Adrenal gland (tissue), 12 donors: ENCODE data around the gene QSOX2. TPM values are rescaled to one million over a fixed set of nuclear protein-coding genes. Genes with fewer than 3 reads are reported as not detected.

ENCODE experiments used
- DNase-seq, 7 donors: peaks; one replicate each; pipeline ENCODE4 v3.0.0-alpha.2; 2019 to 2020
- H3K27ac ChIP-seq, 5 donors: fragments of 200-600 bp; sonication (generic) in 4 of 5; 1 replicate in 3 of 5; 2 replicates in 2 of 5; pipeline versions ENCODE4 v1.5.1 to v1.8.0; 2016 to 2020; ENCODE audit warnings: mild to moderate bottlenecking in 1 of 5
- H3K27me3 ChIP-seq: fragments of 200-600 bp; 2 replicates; pipeline ENCODE4 v1.8.0; 2021
- H3K36me3 ChIP-seq, 2 donors: fragments of 200-600 bp; replicated peaks in 1 of 2; 1 replicate in 1 of 2; 2 replicates in 1 of 2; pipeline versions ENCODE4 v1.5.1 to v1.8.0; 2018 to 2022
- H3K4me1 ChIP-seq, 2 donors: fragments of 200-600 bp; replicated peaks in 1 of 2; 1 replicate in 1 of 2; 2 replicates in 1 of 2; pipeline versions ENCODE4 v1.5.1 to v1.8.0; 2018 to 2021
- H3K4me3 ChIP-seq, 4 donors: fragments of 200-600 bp; sonication (generic) in 3 of 4; one replicate each; pipeline ENCODE4 v1.5.1; 2016 to 2018
- H3K9me3 ChIP-seq, 3 donors: fragments of 200-600 bp; sonication (generic) in 1 of 3; replicated peaks in 1 of 3; 1 replicate in 2 of 3; 2 replicates in 1 of 3; pipeline versions ENCODE4 v1.5.1 to v1.8.0; 2016 to 2021
- CTCF ChIP-seq, 6 experiments: fragments of 450-650 bp in 4 of 6; fragments of 200-600 bp in 2 of 6; sonication (generic) in 1 of 6; IDR thresholded peaks; 1 replicate in 5 of 6; 2 replicates in 1 of 6; pipeline versions ENCODE4 v1.5.1 to v1.8.0; 2016 to 2021; ENCODE audit warnings: antibody characterized with exemption in 6 of 6, mild to moderate bottlenecking in 2 of 6, moderate library complexity in 1 of 6
- POLR2A ChIP-seq, 2 donors: fragments of 450-650 bp; IDR thresholded peaks; one replicate each; pipeline ENCODE4 v1.6.1; 2017; ENCODE audit warnings: antibody characterized with exemption in 2 of 2, mild to moderate bottlenecking in 2 of 2, moderate library complexity in 1 of 2
- WGBS, 4 donors: extraction: QIAGEN DNeasy Blood & Tissue Kit in 2 of 4; methylation state at CpG; one replicate each; pipeline versions ENCODE4 v1.1.5 to v1.1.7; 2013 to 2017; 5-methylcytosine and 5-hydroxymethylcytosine counted together
- intact Hi-C, 2 donors: fragments of 100-400 bp; cut with DNase I; formaldehyde crosslinking; loops; one replicate each; pipeline versions ENCODE4 v1.14.1 to v1.15.0; 2022 to 2023
- polyA plus RNA-seq, 3 donors: library from polyadenylated mRNA; stranded (reverse); fragments of 200-250 nt in 2 of 3; fragments of 350-450 nt in 1 of 3; fragmentation: Illumina TruSeq in 1 of 3; extraction: RNeasy Lipid Tissue Mini Kit (QIAGEN cat#74804) in 1 of 3; gene quantifications; one replicate each; pipeline ENCODE4 v1.2.3, GENCODE V29; 2013 to 2014
- total RNA-seq, 9 donors: library from RNA; depleted of rRNA in 4 of 9; stranded (reverse); fragments of >200 nt in 4 of 9; fragments of 120-200 nt in 1 of 9; fragmentation: NEBNext Ultra II Directional in 1 of 9; extraction: Animal tissue kit (Norgen Biotek cat#: 25700) in 1 of 9; gene quantifications; one replicate each; pipeline versions ENCODE4 v1.1.0 to v1.2.4, GENCODE V29; 2013 to 2023
- donor health status: healthy with polysubstance abuse.
- donor health status: Bipolar disorder and iron deficiency.
- donor health status: DM: yes; HTN: yes; CAD: no.
- donor health status: DM: no; HTN: no; CAD: no.
- donor health status: DM: no; HTN: no; CAD: no.
- donor health status: DM: yes; HTN: yes; CAD: no.

The QSOX2 gene
- total and polyA plus RNA-seq, 12 donors = 6.4 to 14.3 (median 9.3) TPM

GRCh38 chr9:136240941-136241340, 4.7 kb downstream of the QSOX2 start:
- Histone ChIP-seq H3K4me1 (peaks cover 9 to 28% of the 10 kb centered on the region in 2 donors), H3K27ac (no peak overlapping the region), H3K27me3 (no peaks in the 10 kb centered on the region), H3K36me3 (no peaks in the 10 kb centered on the region), H3K4me3 (no peak overlapping the region), H3K9me3 (no peaks in the 10 kb centered on the region)
- intact Hi-C loops = no loop called here
- no peak for TF ChIP-seq POLR2A (IDR thresholded peaks at IDR 0.05)
- TF ChIP-seq CTCF (IDR thresholded peaks at IDR 0.05) = no peak
- WGBS, 4 donors = 95 to 97% (median 96%) methylated on average over 17 to 20 of the region's 20 CpGs
- DNase-seq = no peak

- H3K4me3 ChIP-seq = no peak overlapping the region
- intact Hi-C loops = no loop called here
- TF ChIP-seq POLR2A (IDR thresholded peaks at IDR 0.05) (no peak), CTCF (IDR thresholded peaks at IDR 0.05) (no peak)
- H3K27me3 ChIP-seq = no peaks in the 10 kb centered on the region
- no peak for DNase-seq
- H3K9me3 ChIP-seq = no peaks in the 10 kb centered on the region
- H3K36me3 ChIP-seq = peaks cover 0 to 6% of the 10 kb centered on the region in 2 donors
- H3K27ac ChIP-seq = no peak overlapping the region
- WGBS, 4 donors = 69 to 85% (median 81%) methylated on average over 1 to 2 of the region's 2 CpGs
- H3K4me1 ChIP-seq = peaks cover 7 to 27% of the 10 kb centered on the region in 2 donors
Measured at GRCh38 chr9:136239983-136240330, 5.7 kb downstream of the QSOX2 start.

GRCh38 chr9:136239135-136239982, 6.3 kb downstream of the QSOX2 start:
- intact Hi-C loops = no loop called here
- Histone ChIP-seq H3K36me3 (peaks cover 0 to 6% of the 10 kb centered on the region in 2 donors), H3K4me3 (no peak overlapping the region), H3K27ac (peak overlapping the region in 1 of 5 donors; percentile 10), H3K9me3 (no peaks in the 10 kb centered on the region), H3K4me1 (peaks cover under 1 to 21% of the 10 kb centered on the region in 2 donors), H3K27me3 (no peaks in the 10 kb centered on the region)
- TF ChIP-seq CTCF (IDR thresholded peaks at IDR 0.05) (no peak), POLR2A (IDR thresholded peaks at IDR 0.05) (no peak)
- peak in 1 of 7 donors; percentile 29 for DNase-seq
- 60 to 70% (median 65%) methylated on average over 17 to 25 of the region's 25 CpGs for WGBS, 4 donors

GRCh38 chr9:136238342-136238732, 7.3 kb downstream of the QSOX2 start:
- no peaks in the 10 kb centered on the region for H3K27me3 ChIP-seq
- H3K4me1 ChIP-seq = peaks cover 0 to 14% of the 10 kb centered on the region in 2 donors
- no peaks in the 10 kb centered on the region for H3K9me3 ChIP-seq
- no peak overlapping the region for H3K27ac ChIP-seq
- H3K4me3 ChIP-seq = no peak overlapping the region
- intact Hi-C loops = no loop called here
- peaks cover 0 to 6% of the 10 kb centered on the region in 2 donors for H3K36me3 ChIP-seq
- TF ChIP-seq POLR2A (IDR thresholded peaks at IDR 0.05) (no peak), CTCF (IDR thresholded peaks at IDR 0.05) (no peak)
- DNase-seq = no peak
- 84 to 91% (median 85%) methylated on average over 12 of the region's 12 CpGs for WGBS, 4 donors
